ENCODE results near the gene MICA.
"Not testable (repeated sequence)": the region's sequence is repeated elsewhere in the genome, so short reads cannot be mapped to it uniquely, and the experiment has no call there.

The MICA gene

DNA sequence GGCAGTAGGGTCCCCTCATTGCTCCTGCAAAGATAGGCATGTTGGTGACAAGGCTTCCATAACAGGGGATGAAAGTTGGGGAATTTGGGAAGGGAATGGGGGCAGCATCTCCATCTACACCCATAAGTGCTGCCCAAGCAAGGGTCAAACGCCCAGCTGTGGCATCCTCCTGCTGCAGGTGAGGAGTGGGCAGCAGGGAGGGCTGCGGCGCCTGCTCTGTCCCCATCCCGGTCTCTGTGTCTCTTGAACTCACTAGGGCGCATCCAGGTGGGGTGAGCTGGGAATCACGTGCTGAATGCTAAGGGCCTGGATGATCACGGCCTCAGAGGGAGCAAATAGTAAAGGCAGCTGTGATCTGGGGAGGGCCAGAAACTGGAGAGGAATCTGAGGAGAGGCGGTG, 9.1 kb downstream of the MICA start:
- no peak for DNase-seq (ENCODE audit: low read depth, low spot score)

- not testable (repeated sequence) for DNase-seq (ENCODE audit: low read depth, low spot score)
Measured at GRCh38 chr6:31414148-31414770, 10.9 kb downstream of the MICA start.

DNA sequence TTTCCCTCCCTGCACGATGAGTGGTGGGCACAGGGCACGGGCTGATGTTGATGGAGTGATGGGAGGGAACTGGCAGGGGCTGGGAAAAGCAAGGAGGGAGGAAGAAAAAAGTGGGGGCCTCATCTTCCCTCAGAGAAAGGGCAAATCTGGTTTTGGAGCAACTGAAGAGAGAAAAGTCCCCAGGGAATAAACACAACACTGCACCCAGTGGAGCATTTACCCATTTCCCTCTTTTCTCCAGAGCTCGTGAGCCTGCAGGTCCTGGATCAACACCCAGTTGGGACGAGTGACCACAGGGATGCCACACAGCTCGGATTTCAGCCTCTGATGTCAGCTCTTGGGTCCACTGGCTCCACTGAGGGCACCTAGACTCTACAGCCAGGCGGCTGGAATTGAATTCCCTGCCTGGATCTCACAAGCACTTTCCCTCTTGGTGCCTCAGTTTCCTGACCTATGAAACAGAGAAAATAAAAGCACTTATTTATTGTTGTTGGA, 11.4 kb downstream of the MICA start:
- DNase-seq (ENCODE audit: low read depth, low spot score), result no peak

DNA sequence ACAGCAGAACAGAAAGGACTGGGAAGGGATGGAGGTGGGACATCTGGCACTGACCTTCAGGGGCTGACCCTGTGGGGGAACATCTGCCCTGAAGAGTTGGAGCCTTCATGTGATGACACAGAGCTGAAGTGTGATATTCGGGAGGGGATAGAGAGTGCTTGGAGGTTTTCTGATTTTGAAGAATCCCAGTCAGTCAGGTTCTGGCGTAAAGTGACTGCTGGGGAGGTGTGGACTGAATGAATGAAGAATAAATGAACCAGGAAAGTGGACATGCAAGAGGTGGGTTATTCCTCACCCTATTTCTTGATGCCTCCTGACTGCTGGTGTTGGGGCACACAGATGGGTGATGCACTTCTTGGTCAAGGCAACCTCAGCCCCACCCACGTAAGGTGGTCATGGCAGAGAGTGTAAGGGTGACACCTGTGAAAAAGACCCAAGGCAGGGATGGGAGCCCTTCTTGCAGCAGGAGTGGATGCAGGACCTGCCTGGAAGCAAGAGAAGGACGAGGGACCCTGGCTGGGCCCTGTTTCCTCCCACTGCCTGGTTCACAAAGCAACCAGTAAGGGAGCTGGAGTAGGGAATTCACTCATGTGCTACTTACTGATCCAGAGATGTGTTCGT, 13.1 kb downstream of the MICA start:
- DNase-seq (ENCODE audit: low read depth, low spot score), result no peak

DNA sequence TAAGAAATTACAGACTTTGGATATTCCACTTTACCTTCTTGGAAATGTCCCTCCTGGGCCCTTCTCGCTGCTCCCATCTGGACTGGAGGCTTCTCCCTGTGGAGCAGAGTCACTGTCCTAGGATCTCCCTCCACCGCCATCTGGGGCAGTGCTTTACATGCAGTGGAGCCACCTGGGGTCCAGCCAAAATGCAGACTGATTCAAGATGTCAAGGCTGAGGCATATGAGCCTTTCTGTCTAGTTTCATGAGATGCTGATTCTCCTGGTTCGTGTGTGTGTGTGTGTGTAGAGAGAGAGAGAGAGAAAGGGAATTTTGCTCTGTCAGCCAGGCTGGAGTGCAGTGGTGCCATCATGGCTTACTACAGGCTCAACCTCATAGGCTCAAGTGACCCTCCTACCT, 14.9 kb downstream of the MICA start:
- DNase-seq (ENCODE audit: low read depth, low spot score), result no peak

DNA sequence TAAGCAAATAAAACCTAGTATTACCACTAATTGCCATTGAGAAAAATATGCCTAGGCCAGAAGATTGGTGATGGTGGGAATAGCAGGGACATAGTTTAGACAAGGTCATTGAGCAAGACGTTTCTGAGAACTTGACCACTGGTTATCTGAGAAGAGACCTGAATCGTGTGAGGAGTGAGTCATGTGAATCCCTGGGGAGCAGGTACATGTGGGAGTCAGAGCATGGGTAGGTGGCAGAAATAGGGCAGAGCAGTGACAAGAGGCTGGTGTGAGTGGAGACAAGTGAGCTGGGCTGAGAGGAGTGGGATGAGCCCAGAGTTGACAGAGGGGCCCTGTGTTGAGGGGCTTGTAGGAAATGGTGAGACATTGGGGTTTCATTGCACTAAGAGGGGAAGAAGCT, 16.4 kb downstream of the MICA start:
- no peak for DNase-seq (ENCODE audit: low read depth, low spot score)

- no peak for DNase-seq (ENCODE audit: low read depth, low spot score)
Measured at GRCh38 chr6:31420546-31420945, 17.2 kb downstream of the MICA start.

- no peak for DNase-seq (ENCODE audit: low read depth, low spot score)
Measured at GRCh38 chr6:31422587-31422986, 19.2 kb downstream of the MICA start.

DNA sequence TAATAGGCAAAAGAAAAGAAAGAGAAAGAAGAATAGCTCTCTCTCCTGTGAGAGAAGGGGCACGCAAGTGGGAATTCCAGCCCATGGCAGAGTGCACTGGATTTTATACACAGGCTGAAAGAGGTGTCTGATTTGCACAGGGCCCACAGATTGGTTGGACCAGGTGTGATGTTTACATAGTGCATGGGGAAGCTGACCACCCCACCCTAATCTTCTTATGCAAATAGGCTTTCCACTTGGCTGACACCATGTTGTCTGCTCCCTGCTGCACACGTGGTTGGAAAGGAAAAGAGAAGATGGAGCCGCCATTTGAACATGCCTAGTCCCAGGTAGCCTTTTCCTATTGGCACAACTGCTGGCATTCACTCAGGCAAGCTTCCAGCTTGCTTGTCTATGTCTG, 20.2 kb downstream of the MICA start:
- DNase-seq (ENCODE audit: low read depth, low spot score), result no peak

DNA sequence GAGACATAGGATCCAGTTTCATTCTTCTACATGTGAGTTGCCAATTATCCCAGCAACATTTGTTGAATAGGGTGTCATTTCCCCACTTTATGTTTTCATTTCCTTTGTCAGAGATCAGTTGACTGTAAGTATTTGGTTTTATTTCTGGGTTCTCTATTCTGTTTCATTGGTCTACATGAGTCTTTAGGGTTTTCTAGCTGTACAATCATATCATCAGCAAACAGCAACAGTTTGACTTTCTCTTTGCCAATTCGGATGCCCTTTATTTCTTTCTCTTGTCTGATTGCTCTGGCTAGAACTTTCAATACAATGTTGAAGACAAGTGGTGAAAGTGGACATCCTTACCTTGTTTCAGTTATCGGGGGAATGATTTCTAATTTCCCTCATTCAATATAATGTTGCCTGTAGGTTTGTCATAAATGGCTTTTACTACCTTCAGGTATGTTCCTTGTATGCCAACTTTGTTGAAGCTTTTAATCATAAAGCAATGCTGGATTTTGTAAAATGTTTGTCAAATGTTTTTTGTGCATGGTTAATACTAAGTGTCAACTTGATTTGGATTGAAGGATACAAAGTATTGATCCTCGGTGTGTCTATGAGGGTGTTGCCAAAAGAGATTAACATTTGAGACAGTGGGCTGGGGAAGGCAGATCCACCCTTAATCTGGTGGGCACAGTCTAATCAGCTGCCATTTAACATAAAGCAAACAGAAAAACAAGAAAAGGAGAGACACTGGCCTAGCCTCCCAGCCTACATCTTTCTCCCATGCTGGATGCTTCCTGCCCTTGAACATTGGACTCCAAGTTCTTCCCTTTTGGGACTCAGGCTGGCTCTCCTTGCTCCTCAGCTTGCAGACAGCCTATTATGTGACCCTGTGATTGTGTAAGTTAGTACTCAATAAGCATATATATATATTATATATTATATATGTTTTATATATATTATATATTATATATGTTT, 23.3 kb downstream of the MICA start:
- no peak for DNase-seq (ENCODE audit: low read depth, low spot score)

GRCh38 chr6:31430449-31430848, 27.1 kb downstream of the MICA start:
- no peak for DNase-seq (ENCODE audit: low read depth, low spot score)

DNA sequence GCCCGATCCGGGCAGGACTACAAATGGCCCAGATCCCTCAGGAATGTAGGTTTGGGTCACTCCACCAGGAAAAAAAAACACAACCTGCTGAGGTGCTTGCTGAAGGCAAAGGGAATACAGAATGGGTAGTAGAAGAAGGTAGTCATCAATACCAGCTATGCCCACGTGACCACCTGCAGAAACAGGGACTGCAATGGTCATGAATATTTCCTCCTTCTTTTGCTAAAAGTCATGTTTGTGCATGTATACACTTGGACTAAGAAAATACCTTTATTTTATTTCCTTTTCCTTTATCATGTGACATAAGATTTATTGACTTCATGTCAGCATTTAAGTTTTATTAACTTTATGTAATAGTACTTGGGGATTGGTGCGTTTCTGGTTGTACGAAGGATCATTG, 31.7 kb downstream of the MICA start:
- not testable (repeated sequence) for DNase-seq (ENCODE audit: low read depth, low spot score)

DNA sequence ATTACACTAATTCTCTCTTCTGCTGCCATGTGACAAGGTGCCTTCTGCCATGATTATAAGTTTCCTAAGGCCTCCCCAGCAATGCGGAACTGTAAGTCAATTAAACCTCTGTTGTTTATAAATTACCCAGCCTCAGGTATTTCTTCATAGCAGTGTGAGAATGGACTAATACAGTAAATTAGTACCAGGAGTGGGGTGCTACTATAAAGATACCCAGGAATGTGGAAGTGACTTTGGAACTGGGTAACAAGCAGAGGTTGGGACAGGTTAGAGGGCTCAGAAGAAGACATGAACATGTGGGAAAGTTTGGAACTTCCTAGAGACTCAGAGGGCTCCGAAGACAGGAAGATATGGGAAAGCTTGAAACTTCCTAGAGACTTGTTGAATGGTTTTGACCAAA, 34.8 kb downstream of the MICA start:
- no peak for DNase-seq (ENCODE audit: low read depth, low spot score)

DNA sequence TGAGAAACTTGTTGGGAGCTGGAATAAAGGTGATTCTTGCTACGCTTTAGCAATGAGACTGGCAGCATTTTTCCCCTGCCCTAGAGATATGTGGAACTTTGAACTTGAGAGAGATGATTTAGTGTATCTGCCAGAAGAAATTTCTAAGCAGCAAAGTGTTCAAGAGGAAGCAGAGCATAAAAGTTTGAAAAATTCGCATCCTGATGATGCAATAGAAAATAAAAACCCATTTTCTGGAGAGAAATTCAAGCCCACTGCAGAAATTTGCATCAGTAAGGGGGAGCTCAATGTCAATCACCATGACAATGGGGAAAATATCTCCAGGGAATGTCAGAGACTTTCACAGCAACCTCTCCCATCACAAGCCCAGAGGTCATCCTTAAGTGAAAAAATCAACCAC, 35.3 kb downstream of the MICA start:
- DNase-seq (ENCODE audit: low read depth, low spot score), result no peak

GRCh38 chr6:31441365-31442267, 38.2 kb downstream of the MICA start:
- peak; percentile 81 for DNase-seq (ENCODE audit: low read depth, low spot score)

DNA sequence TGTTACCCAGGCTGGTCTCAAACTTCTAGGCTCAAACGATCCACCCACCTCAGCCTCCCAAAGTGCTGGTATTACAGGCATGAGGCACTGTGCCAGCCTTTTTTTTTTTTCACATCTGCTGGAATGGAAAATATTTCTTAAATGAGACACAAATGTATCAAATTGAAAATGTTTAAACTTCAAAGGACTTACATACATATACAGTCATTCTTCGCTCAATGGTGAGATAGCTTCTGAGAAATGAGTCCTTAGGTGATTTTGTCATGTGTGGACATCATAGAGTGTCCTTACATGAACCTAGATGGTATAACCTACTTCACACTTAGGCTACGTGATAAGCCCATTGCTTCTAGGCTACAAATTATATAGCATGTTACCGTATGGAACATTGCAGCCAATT, 43.1 kb downstream of the MICA start:
- DNase-seq (ENCODE audit: low read depth, low spot score), result no peak

DNA sequence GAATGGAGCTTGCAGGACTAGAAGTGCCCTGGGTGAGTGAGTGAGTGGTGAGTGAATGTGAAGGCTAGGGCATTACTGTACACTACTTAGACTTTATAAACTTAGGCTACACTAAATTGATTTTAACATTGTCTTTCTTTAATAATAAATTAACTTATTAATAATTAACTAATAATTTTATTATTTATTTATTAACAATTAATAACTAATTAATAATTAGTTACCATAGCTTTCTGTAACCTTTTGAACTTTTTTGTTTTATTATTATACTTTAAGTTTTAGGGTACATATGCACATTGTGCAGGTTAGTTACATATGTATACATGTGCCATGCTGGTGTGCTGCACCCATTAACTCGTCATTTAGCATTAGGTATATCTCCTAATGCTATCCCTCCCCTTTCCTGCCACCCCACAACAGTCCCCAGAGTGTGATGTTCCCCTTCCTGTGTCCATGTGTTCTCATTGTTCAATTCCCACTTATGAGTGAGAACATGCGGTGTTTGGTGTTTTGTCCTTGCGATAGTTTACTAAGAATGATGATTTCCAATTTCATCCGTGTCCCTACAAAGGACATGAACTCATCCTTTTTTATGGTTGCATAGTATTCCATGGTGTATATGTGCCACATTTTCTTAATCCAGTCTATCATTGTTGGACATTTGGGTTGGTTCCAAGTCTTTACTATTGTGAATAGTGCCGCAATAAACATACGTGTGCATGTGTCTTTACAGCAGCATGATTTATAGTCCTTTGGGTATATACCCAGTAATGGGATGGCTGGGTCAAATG, 43.8 kb downstream of the MICA start:
- DNase-seq (ENCODE audit: low read depth, low spot score), result not testable (repeated sequence)

- DNase-seq (ENCODE audit: low read depth, low spot score), result no peak
Measured at GRCh38 chr6:31450751-31451150, 47.4 kb downstream of the MICA start.

- no peak for DNase-seq (ENCODE audit: low read depth, low spot score)
Measured at GRCh38 chr6:31452859-31453258, 49.5 kb downstream of the MICA start.

GRCh38 chr6:31453259-31453658, 49.9 kb downstream of the MICA start:
- DNase-seq (ENCODE audit: low read depth, low spot score), result no peak

DNA sequence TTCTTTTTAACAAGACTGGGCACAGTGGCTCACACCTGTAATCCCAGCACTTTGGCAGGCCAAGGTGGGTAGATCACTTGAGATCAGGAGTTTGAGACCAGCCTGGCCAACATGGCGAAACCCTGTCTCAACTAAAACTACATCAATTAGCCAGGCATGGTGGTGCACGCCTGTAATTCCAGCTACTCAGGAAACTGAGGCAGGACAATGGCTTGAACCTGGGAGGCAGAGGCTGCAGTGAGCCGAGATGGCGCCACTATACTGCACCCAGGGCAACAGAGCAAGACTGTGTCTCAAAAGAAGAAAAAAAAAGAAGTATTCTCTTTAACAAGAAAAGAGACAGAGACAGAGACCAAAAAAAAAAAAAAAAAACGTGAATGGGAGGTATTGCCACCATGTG, 56.5 kb downstream of the MICA start:
- DNase-seq (ENCODE audit: low read depth, low spot score), result not testable (repeated sequence)
